ENCODE data around the gene AP2S1. TPM values are rescaled to one million over a fixed set of nuclear protein-coding genes. Genes with fewer than 3 reads are reported as not detected.

Gene AP2S1
- total RNA-seq, 1 donor from 2014 or later = 96.9 TPM

DNA sequence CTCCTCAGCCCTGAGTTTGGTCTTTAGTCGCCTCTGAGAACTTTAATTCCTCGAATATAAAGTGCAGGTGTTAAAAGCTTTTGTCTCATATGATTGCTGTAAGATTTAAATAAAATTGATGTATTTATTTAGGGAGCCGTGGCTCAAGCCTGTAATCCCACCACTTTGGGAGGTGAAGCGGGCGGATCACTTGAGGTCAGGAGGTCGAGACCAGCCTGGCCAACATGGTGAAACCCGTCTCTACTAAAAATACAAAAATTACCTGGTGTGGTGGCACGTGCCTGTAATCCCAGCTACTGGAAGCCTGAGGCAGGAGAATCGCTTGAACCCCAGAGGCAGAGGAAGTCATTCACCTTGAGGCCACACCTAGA lies 61.7 kb downstream of the AP2S1 start:
- Mint-ChIP-seq H3K4me3 (ENCODE audit: low read depth) (peak overlapping the region; percentile 16), H3K36me3 (ENCODE audit: insufficient read depth) (no peaks in the 10 kb centered on the region), H3K4me1 (ENCODE audit: low read depth) (peaks cover 7% of the 10 kb centered on the region), H3K9me3 (ENCODE audit: low read depth) (no peaks in the 10 kb centered on the region), H3K27ac (no peak overlapping the region), H3K27me3 (peaks cover 40% of the 10 kb centered on the region)
- no peak for TF ChIP-seq CTCF (IDR thresholded peaks at IDR 0.05; ENCODE audit: unreplicated experiment)
- DNase-seq (ENCODE audit: low spot score, unreplicated experiment) = no peak

- H3K36me3 Mint-ChIP-seq (ENCODE audit: insufficient read depth) = no peaks in the 10 kb centered on the region
- no peaks in the 10 kb centered on the region for H3K9me3 Mint-ChIP-seq (ENCODE audit: low read depth)
- H3K27me3 Mint-ChIP-seq = peaks cover 35% of the 10 kb centered on the region
- H3K27ac Mint-ChIP-seq = peak within 1 kb of the TSS; percentile 80
- H3K4me3 Mint-ChIP-seq (ENCODE audit: low read depth) = peak within 1 kb of the TSS; percentile 77
- peak; percentile 74 for DNase-seq (ENCODE audit: low spot score, unreplicated experiment)
- no peak for TF ChIP-seq CTCF (IDR thresholded peaks at IDR 0.05; ENCODE audit: unreplicated experiment)
- peaks cover 7% of the 10 kb centered on the region for H3K4me1 Mint-ChIP-seq (ENCODE audit: low read depth)
These were observed 62.2 kb downstream of the AP2S1 start, which contains the start of gene SLC1A5 for GRCh38 chr19:46788262-46788967. TSS of gene SLC1A5 (minus strand) at chr19:46788594. CDS start at chr19:46787965, 629 bp downstream.

Other genes with a start within 250 kb of the AP2S1 start
- gene CALM3, start 249.5 kb downstream of the AP2S1 start, total RNA-seq = 387 and 399 TPM in 2 replicates
- not detected in 2 replicates for gene PTGIR, start 225.8 kb downstream of the AP2S1 start, total RNA-seq
- gene GNG8, start 214.6 kb downstream of the AP2S1 start, total RNA-seq = not detected in 2 replicates
- 2.6 and 3.1 TPM in 2 replicates for gene DACT3, start 189.7 kb downstream of the AP2S1 start, total RNA-seq
- 69.3 and 74.9 TPM in 2 replicates for gene PRKD2, start 133.7 kb downstream of the AP2S1 start, total RNA-seq
- gene FKRP, start 104.8 kb downstream of the AP2S1 start, total RNA-seq = 42.9 and 44.1 TPM in 2 replicates
- gene STRN4, start 104.4 kb downstream of the AP2S1 start, total RNA-seq = 115 and 117 TPM in 2 replicates
- gene SLC1A5, start 62.3 kb downstream of the AP2S1 start, total RNA-seq = 24.2 and 33.5 TPM in 2 replicates
- 84.9 and 86.0 TPM in 2 replicates for gene ARHGAP35, start 10.2 kb upstream of the AP2S1 start, total RNA-seq
- 2.2 and 2.4 TPM in 2 replicates for gene NPAS1, start 169.0 kb upstream of the AP2S1 start, total RNA-seq
- gene TMEM160, start 197.8 kb upstream of the AP2S1 start, total RNA-seq = 33.6 and 35.4 TPM in 2 replicates